NCI-H226 (cell line): ENCODE data around the gene CLEC16A.

Source experiments
- DNase-seq: peaks from one replicate; pipeline ENCODE4 v3.0.0-alpha.2; 2015

Gene CLEC16A

GRCh38 chr16:11164482-11165270 lies 220.3 kb downstream of the CLEC16A start:
- DNase-seq: no peak

DNA sequence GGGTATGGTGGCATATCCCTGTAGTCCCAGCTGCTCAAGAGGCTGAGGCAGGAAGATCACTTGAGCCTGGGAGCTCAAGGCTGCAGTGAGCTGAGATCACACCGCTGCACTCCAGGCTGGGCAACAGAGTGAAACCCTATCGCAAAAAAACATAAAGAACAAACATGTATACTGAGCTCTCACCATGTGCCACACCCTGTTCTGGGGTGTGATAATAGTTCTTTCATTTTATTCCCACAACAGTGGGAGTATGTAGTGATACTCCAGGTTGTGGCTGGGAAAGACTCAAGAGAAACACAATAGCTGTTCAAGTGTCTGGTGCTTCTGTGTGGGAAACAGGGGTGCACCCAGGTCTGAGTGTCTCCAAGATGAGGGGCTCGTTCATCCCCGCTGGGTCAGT lies 221.0 kb downstream of the CLEC16A start:
- no peak for DNase-seq

- no peak for DNase-seq
Observed at GRCh38 chr16:11165894-11166665, 221.7 kb downstream of the CLEC16A start.

- no peak for DNase-seq
Observed at GRCh38 chr16:11167581-11167980, 223.2 kb downstream of the CLEC16A start.

GRCh38 chr16:11168386-11169051 lies 224.2 kb downstream of the CLEC16A start:
- no peak for DNase-seq

DNA sequence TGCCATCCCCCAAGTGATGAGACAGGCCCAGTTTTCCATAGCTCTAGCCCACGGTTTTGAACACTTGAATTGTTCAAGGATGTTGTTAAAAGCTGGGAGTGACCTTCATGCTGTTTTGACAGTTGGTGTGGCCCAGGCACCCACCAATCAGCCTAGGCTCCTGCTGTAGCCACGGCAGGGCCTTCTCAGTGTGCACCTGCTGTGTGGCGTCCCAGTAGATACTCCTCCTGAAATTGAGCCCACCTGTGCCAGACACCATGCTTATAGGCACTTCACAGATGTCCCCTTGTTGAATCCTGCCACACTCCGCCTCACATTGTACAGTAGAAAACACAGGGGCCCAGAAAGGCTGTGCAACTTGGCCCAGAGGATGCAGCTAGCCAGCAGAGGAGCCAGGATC lies 225.3 kb downstream of the CLEC16A start:
- no peak for DNase-seq

GRCh38 chr16:11170201-11170600 lies 225.8 kb downstream of the CLEC16A start:
- DNase-seq: no peak

- DNase-seq: no peak
Observed at GRCh38 chr16:11170696-11171447, 226.5 kb downstream of the CLEC16A start.

DNA sequence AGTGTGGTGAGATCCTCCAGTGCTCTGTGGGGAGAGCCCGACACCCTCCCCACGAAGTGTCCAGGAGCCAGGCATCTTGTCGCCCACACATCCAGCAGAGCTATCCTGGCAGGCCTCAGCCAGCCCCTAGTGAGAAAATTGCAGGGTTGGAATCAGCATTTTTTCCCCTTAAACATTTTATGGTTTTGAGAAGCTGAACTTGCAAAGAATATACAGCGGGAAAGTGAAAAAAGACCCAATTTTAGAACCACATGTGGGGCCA lies 227.0 kb downstream of the CLEC16A start:
- DNase-seq: no peak

GRCh38 chr16:11171757-11172299 lies 227.5 kb downstream of the CLEC16A start:
- no peak for DNase-seq

- no peak for DNase-seq
Observed at GRCh38 chr16:11173426-11173825, 229.1 kb downstream of the CLEC16A start.

DNA sequence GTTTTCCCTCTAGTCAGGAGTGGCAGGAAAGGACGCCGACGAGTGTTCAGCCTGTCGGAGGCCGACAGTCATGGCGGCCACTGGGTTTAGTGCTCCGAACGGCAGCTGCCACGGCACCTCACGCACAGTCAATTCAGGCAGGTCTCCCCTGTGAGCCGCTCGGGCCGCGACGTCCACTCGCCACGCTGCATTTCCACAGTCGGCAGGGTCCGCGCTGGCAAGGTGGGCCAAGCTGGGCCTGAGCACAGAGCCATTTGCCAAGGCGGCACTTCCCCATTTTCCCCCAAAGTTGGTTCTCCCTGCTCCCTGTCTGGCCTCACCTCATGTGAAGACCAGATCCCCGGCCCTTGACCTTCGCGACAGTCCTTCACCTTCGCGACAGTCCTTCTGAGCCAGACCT lies 229.8 kb downstream of the CLEC16A start:
- DNase-seq: no peak

DNA sequence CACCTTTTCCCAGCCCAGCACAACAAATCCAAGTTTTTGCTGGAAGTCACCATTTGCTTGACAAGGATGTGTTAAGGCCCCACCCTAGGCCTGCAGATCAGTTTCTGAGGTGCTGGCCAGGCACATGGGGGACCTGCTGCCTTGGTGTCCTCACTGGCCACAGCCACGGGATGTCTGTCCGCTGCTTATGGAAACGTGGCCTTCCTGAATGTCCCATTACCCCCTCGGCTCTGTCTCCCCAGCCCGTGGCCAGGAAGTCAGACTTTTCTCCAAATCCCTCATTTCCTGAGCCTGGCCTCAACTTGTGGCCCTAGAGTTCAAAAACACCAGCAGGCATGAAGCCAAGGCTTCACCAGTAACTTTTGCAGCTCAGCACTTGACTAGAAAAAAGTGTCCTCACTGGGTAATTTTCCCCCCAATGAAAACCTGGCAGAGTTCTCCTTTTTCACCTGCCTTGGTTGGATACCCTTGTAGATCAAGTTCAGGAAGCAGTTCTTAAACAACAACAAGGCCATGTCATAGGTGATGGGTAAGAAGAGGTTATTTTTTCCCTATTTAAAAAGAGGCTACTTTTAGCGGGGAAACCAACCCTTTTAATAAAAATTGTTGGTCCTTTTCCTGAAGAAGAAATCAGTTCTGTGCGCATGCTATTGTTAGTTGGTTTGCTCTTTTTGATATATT lies 230.9 kb downstream of the CLEC16A start:
- DNase-seq: no peak

DNA sequence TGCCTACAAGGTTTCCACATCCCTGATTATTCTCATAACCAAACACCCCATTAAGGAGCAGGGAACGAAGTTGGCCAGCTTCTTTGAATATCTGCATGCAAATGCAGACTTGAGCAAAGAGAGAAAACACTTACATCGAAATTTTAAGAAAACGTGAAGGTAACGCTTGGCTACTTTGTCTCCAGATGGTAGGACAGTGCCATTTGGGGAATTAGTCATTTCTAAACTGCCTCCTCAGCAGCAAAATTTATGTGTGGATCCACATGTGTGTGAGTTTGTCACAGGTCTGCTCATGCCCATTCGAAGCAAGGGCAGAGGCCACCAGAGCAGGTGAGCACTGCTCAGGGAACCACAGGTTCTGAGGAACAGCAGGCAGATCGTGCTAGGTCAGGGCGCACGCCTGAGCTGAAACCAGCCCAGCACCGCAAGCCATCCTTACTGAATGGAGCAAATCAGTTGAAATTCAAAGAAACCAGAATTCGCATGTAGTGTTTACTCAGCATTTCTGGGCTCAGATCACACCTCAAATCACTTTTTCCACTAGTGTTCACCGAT lies 231.5 kb downstream of the CLEC16A start:
- no peak for DNase-seq

GRCh38 chr16:11177578-11178160 lies 233.3 kb downstream of the CLEC16A start:
- no peak for DNase-seq

DNA sequence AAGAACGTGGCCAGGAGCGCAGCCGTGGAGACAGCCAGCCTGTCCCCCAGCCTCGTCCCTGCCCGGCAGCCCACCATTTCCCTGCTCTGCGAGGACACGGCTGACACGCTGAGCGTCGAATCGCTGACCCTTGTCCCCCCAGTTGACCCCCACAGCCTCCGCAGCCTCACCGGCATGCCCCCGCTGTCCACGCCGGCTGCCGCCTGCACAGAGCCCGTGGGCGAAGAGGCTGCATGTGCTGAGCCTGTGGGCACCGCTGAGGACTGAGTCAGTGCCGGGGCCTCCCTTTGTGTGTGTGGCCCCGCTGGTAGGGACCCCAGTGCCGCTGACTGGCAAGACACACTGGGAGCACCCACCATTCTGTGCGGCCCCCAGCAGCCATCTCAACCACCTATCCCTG lies 234.1 kb downstream of the CLEC16A start:
- DNase-seq: no peak

DNA sequence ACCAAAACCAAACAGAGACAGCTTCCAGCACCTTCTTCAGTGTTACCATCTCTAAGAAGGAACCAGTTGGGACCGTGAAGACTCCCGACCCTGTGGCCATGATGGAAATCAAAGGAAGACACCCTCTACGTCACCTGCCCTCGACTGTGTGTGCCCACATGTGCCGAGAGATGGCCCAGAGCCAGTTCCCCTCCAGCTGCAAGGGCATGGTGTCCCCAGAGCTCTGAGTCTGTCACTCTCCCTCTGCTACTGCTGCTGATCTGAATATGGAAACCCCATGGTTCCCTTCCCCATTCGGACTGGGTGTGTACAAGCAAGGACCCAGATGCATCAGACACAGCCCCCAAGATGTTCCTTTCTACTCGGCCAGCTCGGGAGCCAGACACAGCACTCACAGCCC lies 235.2 kb downstream of the CLEC16A start:
- no peak for DNase-seq

- DNase-seq: no peak
Observed at GRCh38 chr16:11180489-11180888, 236.1 kb downstream of the CLEC16A start.

DNA sequence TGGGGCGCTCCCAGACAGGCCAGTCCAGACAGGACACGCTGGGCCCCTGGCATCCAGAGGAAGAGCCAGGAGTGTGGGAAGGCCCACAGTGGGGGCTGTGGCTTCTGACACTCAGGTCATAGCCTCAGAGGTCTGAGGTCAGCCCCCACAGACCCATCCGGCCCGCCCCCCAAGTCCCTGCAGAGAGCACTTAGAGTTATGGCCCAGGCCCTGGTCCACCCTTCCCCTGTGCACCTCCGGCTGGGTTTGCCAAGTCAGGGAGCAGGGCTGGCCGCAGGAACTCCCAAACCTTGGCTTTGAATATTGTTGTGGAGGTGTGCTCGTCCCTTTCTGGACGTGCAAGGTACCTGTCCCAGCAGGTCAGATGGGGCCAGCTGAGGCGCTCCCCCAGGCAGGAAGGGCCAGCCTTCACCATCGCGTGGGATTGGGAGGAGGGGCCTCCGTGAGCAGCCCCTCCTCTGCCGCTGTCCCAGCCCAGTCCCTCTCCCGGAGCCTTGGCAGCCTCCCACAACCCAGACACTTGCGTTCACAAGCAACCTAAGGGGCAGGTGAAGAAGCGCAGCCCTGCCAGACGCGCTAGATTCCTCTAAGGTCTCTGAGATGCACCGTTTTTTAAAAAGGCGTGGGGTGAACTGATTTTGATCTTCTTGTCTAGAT lies 237.0 kb downstream of the CLEC16A start:
- DNase-seq: no peak

- no peak for DNase-seq
Observed at GRCh38 chr16:11181899-11182279, 237.5 kb downstream of the CLEC16A start.

DNA sequence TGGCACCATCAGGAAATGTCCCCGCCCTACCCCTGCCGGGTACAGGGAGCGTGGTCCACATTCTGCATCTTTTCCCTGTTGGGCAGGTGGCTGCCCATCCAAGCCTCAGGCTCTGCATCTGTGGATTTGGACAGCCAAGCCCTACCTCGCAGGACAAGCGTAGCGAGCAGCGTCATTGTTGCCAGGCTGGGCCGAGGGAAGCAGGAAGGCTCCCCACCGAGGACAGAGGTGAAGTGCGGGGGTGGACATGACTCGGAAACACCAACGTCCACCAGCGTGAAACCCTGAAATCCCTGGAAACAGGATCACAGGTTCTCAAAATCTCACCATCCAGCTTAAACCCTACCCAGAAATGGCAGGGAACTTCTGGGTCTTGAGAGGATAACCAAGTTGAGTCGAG lies 238.0 kb downstream of the CLEC16A start:
- no peak for DNase-seq
